WTC11 (cell line): ENCODE results near the gene SPTBN4. TPM values are rescaled to one million over a fixed set of nuclear protein-coding genes. Genes with fewer than 3 reads are reported as not detected.

Source experiments
- ATAC-seq: fragments of 200-7000 bp; cut with Tn5 transposase; 2 replicates; pipeline ENCODE4 v1.10.0; 2021; ENCODE audit warnings: mild to moderate bottlenecking, moderate library complexity
- CTCF ChIA-PET: fragments of 300-600 bp; sonication (Branson Sonifier 250); formaldehyde crosslinking; loops from one replicate; lab custom pipeline; 2021; ENCODE audit warnings: antibody characterized with exemption; lab: Charles Lee
- POLR2A ChIA-PET: fragments of 350-600 bp; sonication (Branson Sonifier 250); formaldehyde crosslinking; loops from one replicate; lab custom pipeline; 2021; ENCODE audit warnings: antibody characterized with exemption; lab: Charles Lee
- DNase-seq: peaks from one replicate; pipeline ENCODE4 v3.0.0; 2021; ENCODE audit warnings: low spot score
- H3K27ac Mint-ChIP-seq: 2 replicates; pipeline ENCODE4 v1.8.0; 2021; ENCODE audit warnings: mixed read lengths
- H3K27me3 Mint-ChIP-seq: 2 replicates; pipeline ENCODE4 v1.8.0; 2021; ENCODE audit warnings: low read depth, mild to moderate bottlenecking, moderate library complexity, mixed read lengths
- H3K36me3 Mint-ChIP-seq: 2 replicates; pipeline ENCODE4 v1.8.0; 2021; ENCODE audit warnings: mixed read lengths
- H3K4me1 Mint-ChIP-seq: 2 replicates; pipeline ENCODE4 v1.8.0; 2022; ENCODE audit warnings: mixed read lengths
- H3K4me3 Mint-ChIP-seq: 2 replicates; pipeline ENCODE4 v1.8.0; 2021; ENCODE audit warnings: mild to moderate bottlenecking, moderate library complexity, mixed read lengths
- H3K9me3 Mint-ChIP-seq: 2 replicates; pipeline ENCODE4 v1.8.0; 2021; ENCODE audit warnings: mixed read lengths
- ARID4B ChIP-seq: sonication (generic); formaldehyde crosslinking; IDR thresholded peaks from 2 replicates; pipeline ENCODE4 v1.8.0; 2023; ENCODE audit warnings: missing genetic modification reagents, mild to moderate bottlenecking, borderline replicate concordance
- CTCF ChIP-seq: fragments of 200-600 bp; IDR thresholded peaks from 2 replicates; pipeline ENCODE4 v1.8.0; 2022; ENCODE audit warnings: antibody characterized with exemption
- ETV6 ChIP-seq: sonication (generic); formaldehyde crosslinking; IDR thresholded peaks from 2 replicates; pipeline ENCODE4 v1.8.1; 2022; ENCODE audit warnings: mild to moderate bottlenecking, missing genetic modification reagents
- FOXJ3 ChIP-seq: sonication (generic); formaldehyde crosslinking; IDR thresholded peaks from 2 replicates; pipeline ENCODE4 v1.9.0; 2021; ENCODE audit warnings: missing genetic modification reagents, mild to moderate bottlenecking, borderline replicate concordance
- JAZF1 ChIP-seq: fragments of 250-450 bp; sonication (Bioruptor Pico); IDR thresholded peaks from 2 replicates; pipeline ENCODE4 v1.9.0; 2021; ENCODE audit warnings: moderate library complexity, mild to moderate bottlenecking, inconsistent platforms
- JUN ChIP-seq: sonication (generic); formaldehyde crosslinking; IDR thresholded peaks from 2 replicates; pipeline ENCODE4 v1.8.0; 2023; ENCODE audit warnings: mild to moderate bottlenecking, missing genetic modification reagents
- NFATC4 ChIP-seq: fragments of 250-450 bp; sonication (Bioruptor Pico); IDR thresholded peaks from 2 replicates; pipeline ENCODE4 v1.9.0; 2021; ENCODE audit warnings: mild to moderate bottlenecking
- NR1H2 ChIP-seq: sonication (generic); formaldehyde crosslinking; IDR thresholded peaks from 2 replicates; pipeline ENCODE4 v1.9.0; 2021; ENCODE audit warnings: mild to moderate bottlenecking, moderate library complexity, missing genetic modification reagents
- NR3C1 ChIP-seq: sonication (generic); formaldehyde crosslinking; conservative IDR thresholded peaks from 2 replicates; pipeline ENCODE4 v1.8.1; 2023; ENCODE audit warnings: low read depth, mild to moderate bottlenecking, missing genetic modification reagents
- PRDM15 ChIP-seq: sonication (generic); formaldehyde crosslinking; IDR thresholded peaks from 2 replicates; pipeline ENCODE4 v1.8.0; 2022; ENCODE audit warnings: missing genetic modification reagents
- RELA ChIP-seq: sonication (generic); formaldehyde crosslinking; IDR thresholded peaks from 2 replicates; pipeline ENCODE4 v1.8.1; 2022; ENCODE audit warnings: missing genetic modification reagents, mild to moderate bottlenecking, borderline replicate concordance
- TEAD1 ChIP-seq: sonication (generic); formaldehyde crosslinking; IDR thresholded peaks from 2 replicates; pipeline ENCODE4 v1.8.0; 2022; ENCODE audit warnings: mild to moderate bottlenecking, missing genetic modification reagents
- ZNF121 ChIP-seq: sonication (generic); formaldehyde crosslinking; IDR thresholded peaks from 2 replicates; pipeline ENCODE4 v1.8.0; 2023; ENCODE audit warnings: missing genetic modification reagents
- ZNF232 ChIP-seq: sonication (generic); formaldehyde crosslinking; IDR thresholded peaks from 2 replicates; pipeline ENCODE4 v1.8.0; 2022; ENCODE audit warnings: mild to moderate bottlenecking, missing genetic modification reagents
- ZNF263 ChIP-seq: sonication (generic); formaldehyde crosslinking; IDR thresholded peaks from 2 replicates; pipeline ENCODE4 v1.8.1; 2022; ENCODE audit warnings: low read depth, mild to moderate bottlenecking, moderate library complexity, missing genetic modification reagents
- total RNA-seq: library from RNA; stranded (reverse); gene quantifications from 3 replicates; pipeline ENCODE4 v1.2.3, GENCODE V29; 2021
- TF ChIP-seq, protein P1 (sequence below): sonication (generic); formaldehyde crosslinking; IDR thresholded peaks from 2 replicates; pipeline ENCODE4 v1.8.1; 2022; ENCODE audit warnings: mild to moderate bottlenecking, moderate library complexity, missing genetic modification reagents
- TF ChIP-seq, protein P2 (sequence below): sonication (generic); formaldehyde crosslinking; IDR thresholded peaks from 2 replicates; pipeline ENCODE4 v1.8.1; 2023; ENCODE audit warnings: mild to moderate bottlenecking, missing genetic modification reagents, borderline replicate concordance
- TF ChIP-seq, protein P3 (sequence below): sonication (generic); formaldehyde crosslinking; IDR thresholded peaks from 2 replicates; pipeline ENCODE4 v1.8.0; 2022; ENCODE audit warnings: mild to moderate bottlenecking, missing genetic modification reagents
- TF ChIP-seq, protein P4 (sequence below): sonication (generic); formaldehyde crosslinking; IDR thresholded peaks from 2 replicates; pipeline ENCODE4 v1.8.1; 2023; ENCODE audit warnings: mild to moderate bottlenecking, missing genetic modification reagents

The SPTBN4 gene
- total RNA-seq, 1 experiment from 2014 or later: 2.8 TPM

DNA sequence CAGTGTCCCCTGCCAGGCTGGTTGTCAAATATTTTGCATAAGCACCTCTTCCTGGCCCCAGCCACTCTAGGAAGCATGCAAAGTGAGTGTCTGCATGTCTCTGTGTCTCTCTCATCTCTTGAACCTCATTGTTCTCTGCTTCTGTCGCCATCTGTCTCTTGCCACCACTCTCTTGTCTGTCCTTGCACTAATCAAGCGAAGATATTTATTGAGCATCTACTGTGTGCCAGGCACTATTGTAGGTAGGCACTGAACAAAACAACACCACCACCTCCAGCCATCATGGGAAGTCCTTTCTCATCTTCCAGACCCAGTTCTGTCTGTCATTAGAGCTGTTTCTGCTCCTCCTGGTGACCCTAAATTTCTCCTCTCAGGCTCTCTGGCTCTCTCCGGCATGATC lies 57.9 kb downstream of the SPTBN4 start:
- ATAC-seq (no peak), DNase-seq (no peak)
- TF ChIP-seq, protein P1, sequence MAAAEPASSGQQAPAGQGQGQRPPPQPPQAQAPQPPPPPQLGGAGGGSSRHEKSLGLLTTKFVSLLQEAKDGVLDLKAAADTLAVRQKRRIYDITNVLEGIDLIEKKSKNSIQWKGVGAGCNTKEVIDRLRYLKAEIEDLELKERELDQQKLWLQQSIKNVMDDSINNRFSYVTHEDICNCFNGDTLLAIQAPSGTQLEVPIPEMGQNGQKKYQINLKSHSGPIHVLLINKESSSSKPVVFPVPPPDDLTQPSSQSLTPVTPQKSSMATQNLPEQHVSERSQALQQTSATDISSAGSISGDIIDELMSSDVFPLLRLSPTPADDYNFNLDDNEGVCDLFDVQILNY (CRISPR knock-in tag): no peak
- TF ChIP-seq, protein P2, sequence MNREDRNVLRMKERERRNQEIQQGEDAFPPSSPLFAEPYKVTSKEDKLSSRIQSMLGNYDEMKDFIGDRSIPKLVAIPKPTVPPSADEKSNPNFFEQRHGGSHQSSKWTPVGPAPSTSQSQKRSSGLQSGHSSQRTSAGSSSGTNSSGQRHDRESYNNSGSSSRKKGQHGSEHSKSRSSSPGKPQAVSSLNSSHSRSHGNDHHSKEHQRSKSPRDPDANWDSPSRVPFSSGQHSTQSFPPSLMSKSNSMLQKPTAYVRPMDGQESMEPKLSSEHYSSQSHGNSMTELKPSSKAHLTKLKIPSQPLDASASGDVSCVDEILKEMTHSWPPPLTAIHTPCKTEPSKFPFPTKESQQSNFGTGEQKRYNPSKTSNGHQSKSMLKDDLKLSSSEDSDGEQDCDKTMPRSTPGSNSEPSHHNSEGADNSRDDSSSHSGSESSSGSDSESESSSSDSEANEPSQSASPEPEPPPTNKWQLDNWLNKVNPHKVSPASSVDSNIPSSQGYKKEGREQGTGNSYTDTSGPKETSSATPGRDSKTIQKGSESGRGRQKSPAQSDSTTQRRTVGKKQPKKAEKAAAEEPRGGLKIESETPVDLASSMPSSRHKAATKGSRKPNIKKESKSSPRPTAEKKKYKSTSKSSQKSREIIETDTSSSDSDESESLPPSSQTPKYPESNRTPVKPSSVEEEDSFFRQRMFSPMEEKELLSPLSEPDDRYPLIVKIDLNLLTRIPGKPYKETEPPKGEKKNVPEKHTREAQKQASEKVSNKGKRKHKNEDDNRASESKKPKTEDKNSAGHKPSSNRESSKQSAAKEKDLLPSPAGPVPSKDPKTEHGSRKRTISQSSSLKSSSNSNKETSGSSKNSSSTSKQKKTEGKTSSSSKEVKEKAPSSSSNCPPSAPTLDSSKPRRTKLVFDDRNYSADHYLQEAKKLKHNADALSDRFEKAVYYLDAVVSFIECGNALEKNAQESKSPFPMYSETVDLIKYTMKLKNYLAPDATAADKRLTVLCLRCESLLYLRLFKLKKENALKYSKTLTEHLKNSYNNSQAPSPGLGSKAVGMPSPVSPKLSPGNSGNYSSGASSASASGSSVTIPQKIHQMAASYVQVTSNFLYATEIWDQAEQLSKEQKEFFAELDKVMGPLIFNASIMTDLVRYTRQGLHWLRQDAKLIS (CRISPR knock-in tag): no peak
- TF ChIP-seq RELA (no peak), ETV6 (CRISPR knock-in tag) (no peak), JUN (no peak), PRDM15 (no peak), TEAD1 (CRISPR knock-in tag) (no peak), NR3C1 (no peak), NR1H2 (CRISPR knock-in tag) (no peak), ZNF121 (CRISPR knock-in tag) (no peak), FOXJ3 (CRISPR knock-in tag) (no peak), ZNF232 (CRISPR knock-in tag) (no peak), CTCF (no peak), ARID4B (CRISPR knock-in tag) (no peak), ZNF263 (CRISPR knock-in tag) (no peak), JAZF1 (CRISPR knock-in tag) (no peak), NFATC4 (CRISPR knock-in tag) (no peak)
- TF ChIP-seq, protein P3, sequence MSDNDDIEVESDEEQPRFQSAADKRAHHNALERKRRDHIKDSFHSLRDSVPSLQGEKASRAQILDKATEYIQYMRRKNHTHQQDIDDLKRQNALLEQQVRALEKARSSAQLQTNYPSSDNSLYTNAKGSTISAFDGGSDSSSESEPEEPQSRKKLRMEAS: no peak
- TF ChIP-seq, protein P4, sequence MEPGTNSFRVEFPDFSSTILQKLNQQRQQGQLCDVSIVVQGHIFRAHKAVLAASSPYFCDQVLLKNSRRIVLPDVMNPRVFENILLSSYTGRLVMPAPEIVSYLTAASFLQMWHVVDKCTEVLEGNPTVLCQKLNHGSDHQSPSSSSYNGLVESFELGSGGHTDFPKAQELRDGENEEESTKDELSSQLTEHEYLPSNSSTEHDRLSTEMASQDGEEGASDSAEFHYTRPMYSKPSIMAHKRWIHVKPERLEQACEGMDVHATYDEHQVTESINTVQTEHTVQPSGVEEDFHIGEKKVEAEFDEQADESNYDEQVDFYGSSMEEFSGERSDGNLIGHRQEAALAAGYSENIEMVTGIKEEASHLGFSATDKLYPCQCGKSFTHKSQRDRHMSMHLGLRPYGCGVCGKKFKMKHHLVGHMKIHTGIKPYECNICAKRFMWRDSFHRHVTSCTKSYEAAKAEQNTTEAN (CRISPR knock-in tag): no peak
- H3K9me3 Mint-ChIP-seq: 0 out of 2 replicates have a peak, but pooled peaks cover 3% of the 10 kb centered on the region
- H3K36me3 Mint-ChIP-seq: peaks cover 5% of the 10 kb centered on the region
- ChIA-PET CTCF (interaction anchor here (0.7 to 1.7 kb wide), 6 partner anchors 25 to 219 kb away, joined by 3 to 13 read pairs (median 4); no protein-coding TSS in a partner anchor), POLR2A (no interaction called here)
- peaks cover 55% of the 10 kb centered on the region for H3K27me3 Mint-ChIP-seq
- no peak overlapping the region for H3K4me3 Mint-ChIP-seq
- no peak overlapping the region for H3K27ac Mint-ChIP-seq
- H3K4me1 Mint-ChIP-seq: peaks cover 8% of the 10 kb centered on the region
